Measurements from ENCODE around the gene TCF12.

GRCh38 chr15:57326196-57326595 is 407.8 kb downstream of the TCF12 start:
- TF ChIP-seq EZH2phosphoT487 (IDR thresholded peaks at IDR 0.05; ENCODE audit: borderline replicate concordance) = no peak
- TF ChIP-seq, protein P1, sequence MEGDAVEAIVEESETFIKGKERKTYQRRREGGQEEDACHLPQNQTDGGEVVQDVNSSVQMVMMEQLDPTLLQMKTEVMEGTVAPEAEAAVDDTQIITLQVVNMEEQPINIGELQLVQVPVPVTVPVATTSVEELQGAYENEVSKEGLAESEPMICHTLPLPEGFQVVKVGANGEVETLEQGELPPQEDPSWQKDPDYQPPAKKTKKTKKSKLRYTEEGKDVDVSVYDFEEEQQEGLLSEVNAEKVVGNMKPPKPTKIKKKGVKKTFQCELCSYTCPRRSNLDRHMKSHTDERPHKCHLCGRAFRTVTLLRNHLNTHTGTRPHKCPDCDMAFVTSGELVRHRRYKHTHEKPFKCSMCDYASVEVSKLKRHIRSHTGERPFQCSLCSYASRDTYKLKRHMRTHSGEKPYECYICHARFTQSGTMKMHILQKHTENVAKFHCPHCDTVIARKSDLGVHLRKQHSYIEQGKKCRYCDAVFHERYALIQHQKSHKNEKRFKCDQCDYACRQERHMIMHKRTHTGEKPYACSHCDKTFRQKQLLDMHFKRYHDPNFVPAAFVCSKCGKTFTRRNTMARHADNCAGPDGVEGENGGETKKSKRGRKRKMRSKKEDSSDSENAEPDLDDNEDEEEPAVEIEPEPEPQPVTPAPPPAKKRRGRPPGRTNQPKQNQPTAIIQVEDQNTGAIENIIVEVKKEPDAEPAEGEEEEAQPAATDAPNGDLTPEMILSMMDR (conservative IDR thresholded peaks at IDR 0.05; ENCODE audit: low read length) = no peak
